GM12878 (cell line): ENCODE data around the gene RMC1. TPM values are rescaled to one million over a fixed set of nuclear protein-coding genes. Genes with fewer than 3 reads are reported as not detected.

ENCODE experiments used
- ATAC-seq: fragments of 200-7000 bp; cut with Tn5 transposase; 3 replicates; pipeline ENCODE4 v1.9.1; 2020; ENCODE audit warnings: mild to moderate bottlenecking, moderate library complexity
- BruUV-seq: library from RNA; stranded (reverse); fragments of 400-500 nt; replicated peaks from 2 replicates; lab custom pipeline; 2021; lab: Mats Ljungman, UMichigan
- CTCF ChIA-PET: fragments of 300-600 bp; sonication (Branson Sonifier 250); formaldehyde crosslinking; extraction: SDS; loops from one replicate; lab custom pipeline; 2021; ENCODE audit warnings: inconsistent platforms; lab: Yijun Ruan, JAX
- POLR2A ChIA-PET: fragments of 350-600 bp; formaldehyde crosslinking; extraction: SDS; loops from one replicate; lab custom pipeline; 2021; ENCODE audit warnings: inconsistent platforms; lab: Charles Lee
- RAD21 ChIA-PET: fragments of 300-600 bp; sonication (Branson Sonifier 250); formaldehyde crosslinking; loops from one replicate; lab custom pipeline; 2023; ENCODE audit warnings: antibody characterized with exemption; ENCODE audit not compliant: unreplicated experiment; lab: Charles Lee
- SMC1A ChIA-PET: fragments of 300-600 bp; sonication (Branson Sonifier 250); formaldehyde crosslinking; loops from one replicate; lab custom pipeline; 2023; ENCODE audit not compliant: unreplicated experiment, uncharacterized antibody; lab: Charles Lee
- DNase-seq: peaks from one replicate; pipeline ENCODE4 v3.0.0-alpha.2; 2011; ENCODE audit warnings: low read depth, low spot score
- FAIRE-seq: peaks from 3 replicates; lab custom pipeline; 2011; peaks lifted over from hg19 to GRCh38; lab: Jason Lieb, UNC
- H2AFZ ChIP-seq: 2 replicates; pipeline ENCODE4 v1.6.0; 2011; ENCODE audit warnings: low read depth, low read length, control low read depth; ENCODE audit not compliant: control insufficient read depth
- H3K27ac ChIP-seq: 2 replicates; pipeline ENCODE4 v1.5.1; 2011; ENCODE audit warnings: control low read depth; ENCODE audit not compliant: control insufficient read depth, insufficient read depth
- H3K27me3 ChIP-seq, 2 experiments: replicated peaks in 1 of 2; 2 replicates each; pipeline versions ENCODE4 v1.6.0 to v1.6.1; 2011; ENCODE audit warnings: low read length in 1 of 2; ENCODE audit not compliant: control insufficient read depth in 2 of 2, insufficient read depth in 2 of 2
- H3K36me3 ChIP-seq, 2 experiments: 2 replicates each; pipeline ENCODE4 v1.5.1; 2011; ENCODE audit warnings: low read length in 1 of 2; ENCODE audit not compliant: control insufficient read depth in 2 of 2, insufficient read depth in 2 of 2
- H3K4me1 ChIP-seq: 2 replicates; pipeline ENCODE4 v1.6.1; 2011; ENCODE audit warnings: mild to moderate bottlenecking, low read length, moderate library complexity, mixed read lengths; ENCODE audit not compliant: control insufficient read depth, insufficient read depth
- H3K4me2 ChIP-seq: 2 replicates; pipeline ENCODE4 v1.6.0; 2011; ENCODE audit warnings: control low read depth; ENCODE audit not compliant: control insufficient read depth, insufficient read depth
- H3K4me3 ChIP-seq: fragments of 200-600 bp; sonication (generic); 2 replicates; pipeline ENCODE4 v1.5.1; 2016
- H3K79me2 ChIP-seq: 2 replicates; pipeline ENCODE4 v1.6.0; 2011; ENCODE audit warnings: low read length; ENCODE audit not compliant: control insufficient read depth, insufficient read depth
- H3K9ac ChIP-seq: 2 replicates; pipeline ENCODE4 v1.8.0; 2011; ENCODE audit warnings: low read length, control low read depth, mixed read lengths; ENCODE audit not compliant: control insufficient read depth, insufficient read depth
- H3K9me3 ChIP-seq: replicated peaks from 3 replicates; pipeline ENCODE4 v1.5.1; 2011; ENCODE audit warnings: mild to moderate bottlenecking, low read length; ENCODE audit not compliant: control insufficient read depth, insufficient read depth
- H4K20me1 ChIP-seq: 2 replicates; pipeline ENCODE4 v1.6.0; 2011; ENCODE audit not compliant: control insufficient read depth, insufficient read depth
- ATF2 ChIP-seq: IDR thresholded peaks from 2 replicates; pipeline ENCODE4 v1.6.1; 2012; ENCODE audit warnings: low read length, inconsistent platforms
- BCL3 ChIP-seq: IDR thresholded peaks from 2 replicates; pipeline ENCODE4 v1.6.1; 2011; ENCODE audit warnings: borderline replicate concordance, low read depth, mild to moderate bottlenecking, moderate library complexity, low read length; ENCODE audit not compliant: insufficient read depth, poor library complexity, severe bottlenecking
- E4F1 ChIP-seq: fragments of 450-650 bp; IDR thresholded peaks from 2 replicates; pipeline ENCODE4 v1.6.1; 2018; ENCODE audit warnings: borderline replicate concordance, mild to moderate bottlenecking; ENCODE audit not compliant: partially characterized antibody
- FOS ChIP-seq: IDR thresholded peaks from 3 replicates; pipeline ENCODE4 v1.6.1; 2011; ENCODE audit warnings: borderline replicate concordance; ENCODE audit not compliant: insufficient read length; ENCODE audit errors: extremely low read depth
- HDAC6 ChIP-seq: fragments of 200-600 bp; sonication (generic); IDR thresholded peaks from one replicate; pipeline ENCODE4 v1.8.0; 2017; ENCODE audit warnings: antibody characterized with exemption; ENCODE audit not compliant: unreplicated experiment
- IKZF1 ChIP-seq: fragments of 450-650 bp; conservative IDR thresholded peaks from 2 replicates; pipeline ENCODE4 v1.6.1; 2017; ENCODE audit warnings: antibody characterized with exemption, mild to moderate bottlenecking
- JUNB ChIP-seq: IDR thresholded peaks from 2 replicates; pipeline ENCODE4 v1.6.1; 2016; ENCODE audit warnings: antibody characterized with exemption, mild to moderate bottlenecking
- MXI1 ChIP-seq: fragments of 150-350 bp; IDR thresholded peaks from 2 replicates; pipeline ENCODE4 v1.6.1; 2011; ENCODE audit warnings: low read depth, mild to moderate bottlenecking, inconsistent platforms, low read length, improper control_type of control experiment
- RELA ChIP-seq: fragments of 450-650 bp; IDR thresholded peaks from 2 replicates; pipeline ENCODE4 v1.8.0; 2014; ENCODE audit warnings: borderline replicate concordance; ENCODE audit not compliant: partially characterized antibody
- REST ChIP-seq: IDR thresholded peaks from 2 replicates; pipeline ENCODE4 v1.6.1; 2012; ENCODE audit warnings: mild to moderate bottlenecking, low read depth, low read length
- WGBS: methylation state at CpG from one replicate; pipeline ENCODE4 v1.1.6; 2016; ENCODE audit warnings: low lambda C conversion rate; ENCODE audit not compliant: insufficient replicate concordance, insufficient coverage; ENCODE audit errors: missing lambda C conversion rate; 5-methylcytosine and 5-hydroxymethylcytosine counted together
- in situ Hi-C: fragments of 300-500 bp; cut with MboI; formaldehyde crosslinking; loops from 9 replicates; pipeline ENCODE4 v1.14.3; 2018; ENCODE audit warnings: mixed read lengths
- intact Hi-C: fragments of 100-400 bp; cut with micrococcal nuclease; formaldehyde crosslinking; loops from one replicate; pipeline ENCODE4 v1.14.2; 2022; ENCODE audit not compliant: unreplicated experiment
- polyA plus RNA-seq, 11 experiments: library from polyadenylated mRNA; depleted of rRNA in 4 of 11; unstranded in 6 of 11; stranded (reverse) in 5 of 11; fragments of >200 nt; fragmentation: Nextera tagmentation in 4 of 11; fragmentation: Illumina TruSeq in 1 of 11; extraction: Ambion mirVana in 4 of 11; extraction: Trizol in 1 of 11; gene quantifications; 1 replicate in 1 of 11; 2 replicates in 10 of 11; pipeline versions ENCODE4 v1.2.1 to v1.2.3, GENCODE V29; 2011 to 2016; ENCODE audit warnings: inconsistent platforms in 2 of 11, missing spikeins in 2 of 11, low read depth in 1 of 11
- total RNA-seq, 4 experiments: library from RNA; depleted of rRNA in 3 of 4; stranded (reverse); fragments of >200 nt in 3 of 4; fragmentation: Illumina TruSeq in 1 of 4; extraction: Trizol in 1 of 4; gene quantifications; 2 replicates each; pipeline versions ENCODE4 v1.2.1 to v1.2.3, GENCODE V29; 2013 to 2021

The RMC1 gene
- total and polyA plus RNA-seq, 10 of the 15 experiments (the other 5 are each of a cell fraction or from before 2014, with no cell fraction given), result 8.4 to 57.6 (median 42.5) TPM

- Histone ChIP-seq H3K27ac (no peak overlapping the region), H4K20me1 (peaks cover 17% of the 10 kb centered on the region), H3K4me2 (peak overlapping the region; percentile 40), H3K4me1 (no peaks in the 10 kb centered on the region), H3K4me3 (peak overlapping the region; percentile 48; the same call in 1 of the 2 replicates), H3K36me3 (peaks cover 0 to 25% of the 10 kb centered on the region in 2 experiments; a peak in 2 of 4 replicates), H3K27me3 (no peaks in the 10 kb centered on the region), H3K9ac (no peak overlapping the region), H2AFZ (no peak overlapping the region), H3K9me3 (no peaks in the 10 kb centered on the region), H3K79me2 (peaks cover 76% of the 10 kb centered on the region)
- BruUV-seq, result no TSS peak
- SMC1A ChIA-PET, result interaction anchor here (0.7 to 2.9 kb wide), 8 partner anchors 10 to 46 kb away, joined by 3 to 10 read pairs (median 3); no protein-coding TSS in a partner anchor
- WGBS, result 85% methylated on average over 3 of the region's 3 CpGs
- RAD21 ChIA-PET, result interaction anchor here (1.1 to 1.7 kb wide), 3 partner anchors 20 to 44 kb away, joined by 3 to 5 read pairs (median 3); partner anchors contain the start of gene RMC1
- TF ChIP-seq REST (no peak), HDAC6 (no peak), FOS (no peak), BCL3 (no peak), IKZF1 (no peak), JUNB (no peak), RELA (no peak), E4F1 (no peak), ATF2 (no peak), MXI1 (no peak)
- in situ Hi-C loops (loop anchor here (25.0 kb wide), 1 partner anchor 1847 kb away; the partner anchor contains the start of genes ESCO1 and SNRPD1), intact Hi-C loops (no loop called here)
- FAIRE-seq (no peak), ATAC-seq (peak; percentile 85), DNase-seq (no peak)
- CTCF ChIA-PET, result interaction anchor here (0.8 to 2.3 kb wide), 5 partner anchors 20 to 47 kb away, joined by 3 to 9 read pairs (median 3); no protein-coding TSS in a partner anchor
- POLR2A ChIA-PET, result interaction anchor here (1.1 to 1.9 kb wide), 3 partner anchors 12 to 29 kb away, joined by 4 read pairs; no protein-coding TSS in a partner anchor
Observed at GRCh38 chr18:23458830-23459529, 44.3 kb upstream of the RMC1 start.
